ENCODE results near the gene TNFAIP2. TPM values are rescaled to one million over a fixed set of nuclear protein-coding genes. Genes with fewer than 3 reads are reported as not detected.
A peak's percentile ranks its signal among the peaks of the same experiment; 100 is the strongest.

Gene TNFAIP2
- total RNA-seq, 1 experiment from 2014 or later: 87.3 TPM

GRCh38 chr14:103123634-103124500 is 606 bp downstream of the TNFAIP2 start:
- POLR2A ChIA-PET (ENCODE audit: unreplicated experiment): no interaction called here
- DNase-seq (peak; percentile 44), ATAC-seq (peak; percentile 41)
- H2AFZ ChIP-seq (ENCODE audit: low read length): peak overlapping the region; percentile 77
- intact Hi-C loops (cut with micrococcal nuclease): no loop called here
- H3K9me2 ChIP-seq (replicated peaks; ENCODE audit: low read length): no peaks in the 10 kb centered on the region
- peaks cover 3% of the 10 kb centered on the region for H3F3A ChIP-seq (ENCODE audit: low read length, unreplicated experiment)
- TSS peak; percentile 71 for BruUV-seq (replicated peaks)
- H3K79me2 ChIP-seq (ENCODE audit: low read length): peaks cover 44% of the 10 kb centered on the region
- H4K20me1 ChIP-seq (ENCODE audit: low read length): 0 out of 2 replicates have a peak, but pooled peaks cover 6% of the 10 kb centered on the region
- H3K9me3 ChIP-seq (ENCODE audit: low read length): no peaks in the 10 kb centered on the region
- H3K36me3 ChIP-seq (ENCODE audit: low read depth, low read length): no peaks in the 10 kb centered on the region
- TF ChIP-seq CTCF (conservative IDR thresholded peaks at IDR 0.05; ENCODE audit: low read depth, low read length) (peak; percentile 59), EZH2phosphoT487 (IDR thresholded peaks at IDR 0.05; ENCODE audit: borderline replicate concordance, low read length) (no peak), EZH2 (IDR thresholded peaks at IDR 0.05; ENCODE audit: low read length, unreplicated experiment) (no peak)
- H3K4me1 ChIP-seq (ENCODE audit: insufficient read depth, low read length): peaks cover 49% of the 10 kb centered on the region
- CTCF ChIA-PET: interaction anchor here (0.5 to 1.0 kb wide), 4 partner anchors 14 to 172 kb away, joined by 3 to 4 read pairs (median 4); no protein-coding TSS in a partner anchor
- no peak overlapping the region for H3K27ac ChIP-seq (ENCODE audit: low read length)
- H3K4me2 ChIP-seq (ENCODE audit: low read length): peak overlapping the region; percentile 88
- peak overlapping the region; percentile 74 for H3K9ac ChIP-seq (ENCODE audit: low read length)
- peak overlapping the region; percentile 80 for H3K4me3 ChIP-seq (ENCODE audit: low read length)
- no peaks in the 10 kb centered on the region for H3K27me3 ChIP-seq (ENCODE audit: low read length)

GRCh38 chr14:103124501-103125001 is 1.3 kb downstream of the TNFAIP2 start:
- CTCF ChIA-PET: no interaction called here
- ATAC-seq (no peak), DNase-seq (no peak)
- POLR2A ChIA-PET (ENCODE audit: unreplicated experiment): no interaction called here
- H3K9ac ChIP-seq (ENCODE audit: low read length): 0 out of 2 replicates have a peak overlapping the region, but pooled peaks have one; percentile 74
- H3K4me2 ChIP-seq (ENCODE audit: low read length): peak overlapping the region; percentile 88
- H3K9me3 ChIP-seq (ENCODE audit: low read length): no peaks in the 10 kb centered on the region
- H3K27me3 ChIP-seq (ENCODE audit: low read length): no peaks in the 10 kb centered on the region
- no peaks in the 10 kb centered on the region for H3K9me2 ChIP-seq (replicated peaks; ENCODE audit: low read length)
- BruUV-seq (replicated peaks): no TSS peak
- no peak overlapping the region for H3K27ac ChIP-seq (ENCODE audit: low read length)
- no peak overlapping the region for H2AFZ ChIP-seq (ENCODE audit: low read length)
- no peak for TF ChIP-seq EZH2phosphoT487 (IDR thresholded peaks at IDR 0.05; ENCODE audit: borderline replicate concordance, low read length)
- TF ChIP-seq EZH2 (IDR thresholded peaks at IDR 0.05; ENCODE audit: low read length, unreplicated experiment): no peak
- TF ChIP-seq CTCF (conservative IDR thresholded peaks at IDR 0.05; ENCODE audit: low read depth, low read length): no peak
- peaks cover 3% of the 10 kb centered on the region for H3F3A ChIP-seq (ENCODE audit: low read length, unreplicated experiment)
- peaks cover 55% of the 10 kb centered on the region for H3K4me1 ChIP-seq (ENCODE audit: insufficient read depth, low read length)
- peaks cover 44% of the 10 kb centered on the region for H3K79me2 ChIP-seq (ENCODE audit: low read length)
- 0 out of 2 replicates have a peak, but pooled peaks cover 6% of the 10 kb centered on the region for H4K20me1 ChIP-seq (ENCODE audit: low read length)
- H3K36me3 ChIP-seq (ENCODE audit: low read depth, low read length): no peaks in the 10 kb centered on the region
- H3K4me3 ChIP-seq (ENCODE audit: low read length): peak overlapping the region; percentile 80
- intact Hi-C loops (cut with micrococcal nuclease): loop anchor here (5.0 kb wide), 1 partner anchor 168 kb away; no protein-coding TSS in a partner anchor

All from PC-3 (cell line).